RWPE1 (cell line): ENCODE data around the gene STXBP4.

Experiments used
- CTCF ChIA-PET: fragments of 350-600 bp; sonication (Branson Sonifier 250); formaldehyde crosslinking; extraction: SDS; loops from one replicate; lab custom pipeline; 2021; lab: Yijun Ruan, JAX
- POLR2A ChIA-PET: fragments of 400-600 bp; formaldehyde crosslinking; extraction: SDS; loops from one replicate; lab custom pipeline; 2020; ENCODE audit warnings: antibody characterized with exemption; ENCODE audit not compliant: low non-redundant PET; lab: Yijun Ruan, JAX
- DNase-seq: peaks from one replicate; pipeline ENCODE4 v3.0.0; 2012; ENCODE audit warnings: low spot score
- H3K27ac ChIP-seq: fragments of 450-650 bp; 2 replicates; pipeline ENCODE4 v1.5.1; 2017
- TF ChIP-seq, protein P1 (sequence below): fragments of 450-650 bp; conservative IDR thresholded peaks from 2 replicates; pipeline ENCODE4 v1.5.1; 2017; ENCODE audit warnings: low read depth, mild to moderate bottlenecking

Gene STXBP4

GRCh38 chr17:54968262-54968987 is at the start of gene STXBP4, which contains the start of gene COX11:
TSS of gene STXBP4 (plus strand) at chr17:54968765. CDS start at chr17:54986220, 17,455 bp downstream.
TSS of gene COX11 (minus strand) at chr17:54968654. CDS start at chr17:54968646, 8 bp downstream.
- TF ChIP-seq, protein P1, sequence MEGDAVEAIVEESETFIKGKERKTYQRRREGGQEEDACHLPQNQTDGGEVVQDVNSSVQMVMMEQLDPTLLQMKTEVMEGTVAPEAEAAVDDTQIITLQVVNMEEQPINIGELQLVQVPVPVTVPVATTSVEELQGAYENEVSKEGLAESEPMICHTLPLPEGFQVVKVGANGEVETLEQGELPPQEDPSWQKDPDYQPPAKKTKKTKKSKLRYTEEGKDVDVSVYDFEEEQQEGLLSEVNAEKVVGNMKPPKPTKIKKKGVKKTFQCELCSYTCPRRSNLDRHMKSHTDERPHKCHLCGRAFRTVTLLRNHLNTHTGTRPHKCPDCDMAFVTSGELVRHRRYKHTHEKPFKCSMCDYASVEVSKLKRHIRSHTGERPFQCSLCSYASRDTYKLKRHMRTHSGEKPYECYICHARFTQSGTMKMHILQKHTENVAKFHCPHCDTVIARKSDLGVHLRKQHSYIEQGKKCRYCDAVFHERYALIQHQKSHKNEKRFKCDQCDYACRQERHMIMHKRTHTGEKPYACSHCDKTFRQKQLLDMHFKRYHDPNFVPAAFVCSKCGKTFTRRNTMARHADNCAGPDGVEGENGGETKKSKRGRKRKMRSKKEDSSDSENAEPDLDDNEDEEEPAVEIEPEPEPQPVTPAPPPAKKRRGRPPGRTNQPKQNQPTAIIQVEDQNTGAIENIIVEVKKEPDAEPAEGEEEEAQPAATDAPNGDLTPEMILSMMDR = peak; percentile 72
- peak within 1 kb of the TSS; percentile 89 for H3K27ac ChIP-seq
- DNase-seq = peak; percentile 94
- ChIA-PET CTCF (interaction anchor here (0.6 kb wide), 1 partner anchor 102 kb away, joined by 3 read pairs; no protein-coding TSS in a partner anchor), POLR2A (no interaction called here)

DNA sequence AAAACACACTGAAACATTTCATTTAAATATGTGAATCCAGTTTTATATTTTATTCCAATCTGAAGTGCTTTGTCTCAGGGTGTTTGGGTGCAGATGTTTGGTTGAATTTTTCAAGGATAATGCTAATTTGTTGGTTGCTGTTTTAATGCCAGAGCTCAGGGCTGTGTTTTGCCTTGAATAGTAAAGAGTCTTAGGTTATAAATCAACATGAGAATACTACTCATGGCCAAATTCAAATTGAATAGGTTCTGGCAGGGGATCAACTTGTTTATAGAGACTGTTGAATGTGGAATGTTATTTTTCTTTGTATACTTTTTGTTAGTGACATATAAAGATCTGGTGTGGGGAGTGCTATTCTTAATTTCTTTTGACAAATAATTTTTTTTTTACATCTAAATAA is 49.1 kb upstream of the STXBP4 start:
- ChIA-PET CTCF (no interaction called here), POLR2A (no interaction called here)
- TF ChIP-seq, protein P1 = no peak
- H3K27ac ChIP-seq = no peak overlapping the region
- no peak for DNase-seq

- no peak overlapping the region for H3K27ac ChIP-seq
- TF ChIP-seq, protein P1 = no peak
- no peak for DNase-seq
- CTCF ChIA-PET = no interaction called here
- POLR2A ChIA-PET = no interaction called here
Observed at GRCh38 chr17:54920819-54921218, 47.7 kb upstream of the STXBP4 start.

DNA sequence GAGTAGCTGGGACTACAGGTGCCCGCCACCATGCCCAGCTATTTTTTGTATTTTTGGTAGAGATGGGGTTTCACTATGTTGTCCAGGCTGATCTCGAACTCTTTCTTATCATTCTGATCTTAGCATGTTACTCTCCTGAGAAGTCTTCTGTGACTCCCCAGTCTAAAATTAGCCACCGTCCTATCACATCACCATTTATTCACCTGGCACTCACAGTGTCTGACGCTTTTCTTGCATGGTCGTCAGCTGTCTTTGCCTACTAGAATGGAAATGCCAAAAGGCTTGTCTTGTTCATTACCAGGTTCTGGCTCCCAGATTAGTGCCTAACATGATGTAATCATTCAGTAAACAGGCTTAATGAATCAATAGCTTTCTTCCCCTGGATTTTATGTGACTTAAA is 44.2 kb upstream of the STXBP4 start:
- H3K27ac ChIP-seq = no peak overlapping the region
- POLR2A ChIA-PET = no interaction called here
- DNase-seq = no peak
- CTCF ChIA-PET = no interaction called here
- TF ChIP-seq, protein P1 = no peak

DNA sequence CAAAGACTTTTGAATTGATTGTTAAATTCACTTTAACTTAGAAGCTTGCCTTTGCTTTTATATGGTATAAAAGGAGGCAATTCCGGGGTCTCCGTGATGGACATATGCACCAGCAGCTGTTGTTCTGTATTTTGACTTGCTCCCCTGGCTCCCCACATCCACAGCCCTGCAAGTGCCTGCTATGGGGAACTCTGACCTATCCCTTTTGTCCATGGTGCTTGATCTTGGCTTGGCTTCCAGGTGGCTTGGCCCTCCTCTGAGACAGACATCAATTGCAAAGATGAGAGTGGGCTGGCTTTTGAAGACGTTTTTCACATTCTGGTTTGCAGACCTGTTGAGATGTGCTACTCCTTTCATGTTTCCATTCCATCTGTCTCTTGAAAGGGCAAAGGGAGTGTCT is 41.0 kb upstream of the STXBP4 start:
- CTCF ChIA-PET = no interaction called here
- DNase-seq = no peak
- POLR2A ChIA-PET = no interaction called here
- TF ChIP-seq, protein P1 = no peak
- no peak overlapping the region for H3K27ac ChIP-seq

GRCh38 chr17:54932711-54933110 is 35.9 kb upstream of the STXBP4 start:
- ChIA-PET CTCF (no interaction called here), POLR2A (no interaction called here)
- no peak for DNase-seq
- TF ChIP-seq, protein P1 = no peak
- H3K27ac ChIP-seq = no peak overlapping the region
